HUDEP-2 (cell line): Measurements from ENCODE around the gene ROCK2.

ENCODE experiments used
- DNase-seq, 76 experiments: peaks; one replicate each; lab custom pipeline; 2025; ENCODE audit not compliant: unreplicated experiment in 76 of 76; lab: John Stamatoyannopoulos, UW

ROCK2 gene

DNA sequence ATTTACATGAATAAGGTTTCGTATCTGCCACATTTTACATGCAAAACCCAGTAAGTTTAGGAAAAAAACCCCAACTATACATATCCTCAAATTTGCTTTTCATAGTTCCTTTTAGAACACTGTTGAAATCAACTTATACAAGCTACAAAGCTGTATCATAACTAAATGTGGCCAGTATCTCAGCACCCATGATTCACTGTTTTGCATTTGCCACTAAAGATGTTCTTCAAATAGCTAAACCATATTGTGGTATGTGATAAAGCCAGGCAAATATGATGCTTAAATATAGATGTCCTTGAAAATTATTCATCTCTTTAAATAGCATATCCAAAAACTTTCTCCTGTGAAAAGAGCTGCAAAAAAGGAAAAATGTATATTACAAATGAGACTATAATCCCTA, 29.9 kb downstream of the ROCK2 start:
- DNase-seq = no peak

DNA sequence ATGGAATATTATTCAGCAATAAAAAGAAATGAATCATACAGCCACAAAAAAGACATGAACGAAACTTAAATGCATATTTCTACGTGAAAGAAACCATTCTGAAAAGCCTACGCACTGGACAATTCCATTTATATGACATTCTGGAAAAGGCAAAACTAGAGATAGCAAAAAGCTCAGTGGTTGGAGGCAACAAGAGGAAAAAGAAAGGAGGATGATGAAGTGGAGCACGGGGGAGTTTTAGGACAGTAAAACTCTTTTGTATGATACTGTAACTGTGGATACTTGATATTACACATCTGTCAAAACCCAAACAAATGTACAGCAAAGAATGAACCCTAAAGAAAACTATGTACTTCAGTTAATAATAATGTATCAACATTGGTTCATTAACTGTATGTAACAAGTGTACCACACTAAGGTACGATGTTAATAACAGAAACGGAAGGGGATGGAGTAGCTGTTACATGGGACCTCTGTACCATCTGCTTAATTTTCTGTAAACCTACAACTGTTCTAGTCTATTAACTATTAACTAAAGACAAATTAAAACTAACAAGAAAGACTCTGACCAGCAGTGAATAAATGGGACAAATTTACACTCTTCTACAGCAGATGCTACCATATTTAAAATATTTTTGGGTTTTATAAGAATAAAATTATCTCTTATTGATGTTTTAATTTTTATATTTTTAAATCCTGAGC, 31.5 kb downstream of the ROCK2 start:
- no peak for DNase-seq

DNA sequence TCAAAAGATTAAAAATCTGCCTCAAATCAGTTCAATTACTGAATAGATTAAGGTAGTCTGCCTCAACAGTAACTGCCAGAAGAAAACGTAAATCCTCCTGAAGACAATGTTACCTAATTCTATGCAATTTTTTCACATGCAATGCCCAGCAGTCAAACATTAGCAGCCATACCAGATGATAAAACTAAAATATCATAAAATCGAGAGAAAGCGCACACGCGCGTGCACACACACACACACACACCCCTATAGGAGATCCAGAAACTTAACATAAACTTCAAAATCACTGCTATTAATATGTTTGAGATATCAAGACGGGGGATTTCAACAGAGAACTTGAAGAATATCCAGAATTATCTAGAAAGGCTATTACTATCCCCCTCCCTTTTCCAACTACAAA, 32.9 kb downstream of the ROCK2 start:
- no peak for DNase-seq

DNA sequence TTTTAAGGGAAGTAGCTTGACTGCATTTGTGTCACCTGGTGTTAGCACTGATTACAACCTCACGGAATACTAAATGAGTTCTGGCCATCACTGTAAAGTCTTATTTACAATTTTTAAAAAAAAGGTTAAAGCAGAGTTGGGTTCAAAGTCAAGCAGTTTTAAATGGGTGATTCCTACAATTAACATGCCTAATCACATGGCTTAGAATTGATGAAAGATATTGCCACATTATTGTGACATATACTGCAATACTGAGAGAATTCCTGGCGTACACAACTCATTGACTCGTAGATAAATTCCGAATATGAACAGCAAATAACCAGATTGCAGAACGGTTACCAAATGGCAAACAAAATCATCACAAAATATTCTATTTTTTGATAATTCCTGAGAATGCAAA, 34.2 kb downstream of the ROCK2 start:
- no peak for DNase-seq

DNA sequence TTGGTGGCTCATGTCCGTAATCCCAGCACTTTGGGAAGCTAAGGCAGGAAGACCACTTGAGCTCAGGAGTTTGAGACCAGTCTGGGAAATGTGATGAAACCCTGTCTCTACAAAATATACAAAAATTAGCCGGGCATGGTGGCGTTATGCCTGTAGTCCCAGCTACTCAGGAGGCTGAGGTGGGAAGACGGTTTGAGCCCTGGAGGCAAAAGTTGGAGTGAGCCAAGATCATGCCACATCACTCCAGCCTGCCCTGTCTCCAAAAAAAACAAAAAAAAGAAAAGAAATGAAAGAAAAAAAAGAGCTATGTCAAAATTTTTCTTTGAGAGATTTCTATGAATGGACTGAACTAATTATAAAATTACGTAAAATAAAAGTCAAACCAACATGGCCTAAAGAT, 34.7 kb downstream of the ROCK2 start:
- no peak for DNase-seq

DNA sequence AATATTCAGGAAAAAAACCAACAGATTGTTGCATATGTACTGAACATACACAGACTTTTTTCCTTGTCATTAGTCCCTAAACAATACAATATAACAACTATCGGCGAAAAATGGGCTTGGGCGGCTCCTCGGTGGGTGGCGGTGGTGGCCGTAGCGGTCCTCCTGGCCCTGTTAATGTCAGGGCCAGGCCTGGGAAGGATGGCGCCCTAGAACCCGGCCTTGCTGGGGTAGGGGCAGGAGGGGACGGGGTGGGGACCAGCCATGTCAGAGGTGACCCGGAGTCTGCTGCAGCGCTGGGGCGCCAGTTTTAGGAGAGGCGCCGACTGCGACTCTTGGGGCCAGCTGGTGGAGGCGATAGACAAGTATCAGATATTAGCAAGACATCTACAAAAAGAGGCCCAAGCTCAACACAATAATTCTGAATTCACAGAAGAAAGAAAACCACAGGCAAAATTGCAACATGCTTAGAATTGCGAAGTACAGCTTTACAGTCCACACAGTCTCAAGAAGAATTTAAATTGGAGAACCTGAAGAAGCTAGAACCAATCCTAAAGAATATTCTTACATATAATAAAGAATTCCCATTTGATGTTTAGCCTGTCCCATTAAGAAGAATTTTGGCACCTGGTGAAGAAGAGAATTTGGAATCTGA, 36.5 kb downstream of the ROCK2 start:
- no peak for DNase-seq

DNA sequence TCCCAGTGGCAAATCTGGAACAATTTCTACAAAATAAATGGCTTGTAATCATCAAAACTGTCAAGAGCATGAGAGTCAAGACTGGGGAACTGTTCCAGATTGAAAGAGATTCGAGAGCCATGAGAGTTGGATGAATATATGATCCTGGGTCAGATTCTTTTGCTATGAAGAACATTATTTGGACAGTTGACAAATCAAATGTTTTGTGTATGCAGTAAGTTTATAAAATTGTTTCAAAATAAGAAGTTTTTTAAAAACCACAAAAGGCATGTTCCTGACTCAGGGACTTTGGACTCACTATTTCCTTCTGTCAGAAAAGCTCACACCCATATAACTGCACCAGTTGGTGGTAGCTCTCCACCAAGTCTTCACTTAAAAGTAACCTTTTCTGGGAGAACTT, 38.5 kb downstream of the ROCK2 start:
- no peak for DNase-seq

DNA sequence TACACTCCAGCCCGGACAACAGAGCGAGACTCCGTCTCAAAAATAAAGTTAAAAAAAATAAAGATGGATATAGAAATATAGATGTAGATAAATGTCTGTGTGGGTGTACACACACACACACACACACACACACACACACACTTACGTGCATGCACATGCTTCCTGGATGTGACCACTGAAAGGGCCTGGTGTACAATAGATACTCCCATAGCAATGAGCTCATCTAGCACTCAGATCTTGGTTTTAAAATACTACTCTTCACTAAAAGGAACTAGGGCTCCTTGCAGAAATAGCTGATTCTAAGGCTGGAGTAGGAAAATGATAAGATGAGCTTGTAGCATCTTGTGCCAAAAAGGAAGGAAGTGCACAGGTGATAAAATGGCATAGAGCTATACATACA, 39.1 kb downstream of the ROCK2 start:
- DNase-seq = peak in 2 of 76 experiments; percentile 22 to 24

DNA sequence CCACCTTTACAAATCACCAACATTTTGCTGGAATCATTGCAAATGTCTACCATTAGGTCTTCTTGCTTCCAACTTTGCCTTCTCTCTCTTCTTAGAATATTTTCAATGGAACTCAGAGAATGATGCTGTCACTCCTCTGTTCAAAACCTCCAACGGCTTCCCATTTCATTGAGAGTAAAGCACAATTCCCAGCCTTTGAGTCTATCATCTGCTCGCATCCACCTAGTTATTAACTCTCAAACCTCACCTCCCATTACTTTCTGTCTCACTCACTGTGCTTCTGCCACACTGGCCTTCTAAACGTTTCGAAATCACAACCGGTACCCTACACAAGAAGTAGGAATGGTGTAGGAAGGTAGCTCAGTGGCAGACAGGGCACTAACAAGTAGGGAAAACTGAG, 40.0 kb downstream of the ROCK2 start:
- no peak for DNase-seq

DNA sequence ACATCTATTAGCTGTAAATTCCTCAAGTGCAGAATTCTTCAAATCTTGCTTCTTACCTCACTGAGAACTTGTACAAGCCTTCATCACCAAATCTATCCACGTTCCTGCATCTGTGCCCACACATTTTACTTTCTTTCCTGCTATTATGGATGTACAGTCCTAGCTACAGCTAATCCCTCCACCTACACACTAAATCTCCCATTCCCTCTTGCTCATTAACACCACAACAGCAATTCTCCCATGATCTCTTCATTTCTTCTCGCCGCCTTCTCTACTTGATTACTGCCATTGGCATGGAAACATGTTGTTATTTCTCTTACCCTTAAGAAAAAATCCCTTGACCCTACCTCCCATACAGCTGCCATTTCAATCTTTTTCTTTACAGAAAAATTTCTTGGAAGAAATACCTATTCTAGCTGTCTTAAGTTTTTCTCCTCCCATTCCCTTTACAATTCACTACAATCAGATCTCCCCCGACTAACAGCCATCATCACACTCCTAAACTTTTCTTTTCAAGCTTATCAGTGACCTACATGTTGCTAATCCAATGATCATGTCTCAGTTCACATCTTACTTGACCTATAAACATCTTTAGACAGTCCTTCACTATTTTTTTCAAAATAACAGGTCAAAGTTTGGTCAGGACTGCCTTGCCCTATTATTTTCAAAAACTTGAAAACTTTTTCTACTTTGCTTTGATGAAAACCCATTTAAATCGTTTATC, 41.0 kb downstream of the ROCK2 start:
- peak in 2 of 76 experiments; percentile 2 to 16 for DNase-seq

DNA sequence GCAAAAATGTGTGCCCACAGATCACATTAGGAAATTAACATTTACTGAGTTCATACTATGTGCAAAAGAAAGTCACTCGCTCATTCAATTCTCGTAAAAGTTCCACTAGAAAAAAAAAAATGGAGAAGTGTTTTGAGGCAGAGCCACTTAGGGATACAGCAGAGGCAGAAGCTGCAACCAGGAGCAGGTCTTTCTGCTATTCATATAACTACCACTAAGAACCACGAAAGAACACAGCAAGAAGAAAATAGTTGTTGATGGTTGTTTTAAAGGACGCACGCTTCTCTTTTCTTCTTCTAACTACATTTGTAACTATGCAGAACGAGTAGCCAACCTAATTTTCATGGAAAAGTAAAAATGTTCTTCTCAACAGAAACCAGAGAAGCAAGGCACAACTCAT, 45.0 kb downstream of the ROCK2 start:
- no peak for DNase-seq

DNA sequence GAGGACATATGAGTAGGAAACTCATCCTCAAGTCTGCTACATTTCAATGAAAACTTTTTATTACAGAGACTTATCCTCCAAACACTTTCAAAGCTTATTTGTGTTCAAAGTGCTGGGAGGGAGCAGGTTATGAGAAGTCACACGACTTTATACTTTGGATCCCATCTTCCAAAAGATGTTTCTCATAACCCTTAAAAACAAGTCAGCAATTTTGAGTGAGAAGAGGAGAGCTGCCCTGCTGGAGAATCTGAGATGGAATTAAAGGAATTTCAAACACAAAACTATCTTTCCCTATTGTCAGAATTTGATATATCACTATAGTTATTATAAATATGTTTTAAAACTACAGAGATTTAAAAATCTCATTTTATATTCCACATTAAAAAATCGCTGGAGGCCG, 45.8 kb downstream of the ROCK2 start:
- no peak for DNase-seq

DNA sequence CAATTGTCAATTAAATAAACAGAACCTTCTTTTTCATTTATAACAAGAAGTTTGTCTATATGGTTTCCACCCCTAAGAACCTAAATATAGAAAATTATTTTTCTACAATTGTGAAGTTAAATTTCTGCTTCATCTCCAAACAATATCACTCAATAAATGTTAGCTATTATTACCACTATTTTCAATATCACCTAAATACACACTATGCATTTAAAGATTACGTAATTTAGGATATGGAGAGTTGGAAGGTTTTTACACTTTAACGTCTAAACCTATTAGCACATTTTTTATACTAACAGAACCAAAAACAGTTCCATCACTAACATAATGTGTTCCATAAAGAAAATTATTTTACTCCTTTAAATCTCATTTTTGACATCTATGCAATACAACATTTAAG, 48.0 kb downstream of the ROCK2 start:
- no peak for DNase-seq

DNA sequence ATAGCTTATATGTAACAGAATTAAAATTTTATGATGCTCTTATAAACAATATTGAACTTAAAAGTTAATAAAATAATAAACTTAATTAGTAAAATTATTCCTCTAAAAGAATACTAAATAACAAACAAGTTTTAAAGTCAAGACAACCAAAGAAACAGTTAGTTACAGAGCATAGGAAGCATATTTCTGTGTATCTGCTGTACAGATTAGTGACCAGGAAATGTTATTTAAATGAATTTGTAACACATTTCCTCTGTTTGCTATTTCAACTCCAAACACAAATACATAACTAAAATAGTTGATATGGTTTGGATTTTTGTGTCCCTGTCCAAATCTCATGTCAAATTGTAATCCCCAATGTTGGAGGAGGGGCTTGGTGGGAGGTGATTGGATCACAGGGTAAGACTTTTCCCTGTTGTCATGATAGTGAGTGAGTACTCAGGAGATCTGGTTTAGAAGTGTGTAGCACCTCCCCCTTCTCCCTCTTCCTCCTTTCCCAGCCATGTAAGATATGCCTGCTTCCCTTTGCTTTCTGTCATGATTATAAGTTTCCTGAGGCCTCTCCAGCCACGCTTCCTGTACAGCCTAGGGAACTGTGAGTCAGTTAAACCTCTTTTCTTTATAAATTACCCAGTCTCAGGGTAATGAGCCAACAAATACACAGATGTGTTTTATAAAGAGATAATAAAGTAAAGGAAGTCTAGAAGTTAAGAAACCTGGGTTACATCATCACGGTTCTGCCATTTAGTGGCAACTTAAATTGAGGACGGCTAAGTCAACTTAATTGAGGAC, 51.8 kb downstream of the ROCK2 start:
- peak in 1 of 76 experiments; percentile 2 for DNase-seq

DNA sequence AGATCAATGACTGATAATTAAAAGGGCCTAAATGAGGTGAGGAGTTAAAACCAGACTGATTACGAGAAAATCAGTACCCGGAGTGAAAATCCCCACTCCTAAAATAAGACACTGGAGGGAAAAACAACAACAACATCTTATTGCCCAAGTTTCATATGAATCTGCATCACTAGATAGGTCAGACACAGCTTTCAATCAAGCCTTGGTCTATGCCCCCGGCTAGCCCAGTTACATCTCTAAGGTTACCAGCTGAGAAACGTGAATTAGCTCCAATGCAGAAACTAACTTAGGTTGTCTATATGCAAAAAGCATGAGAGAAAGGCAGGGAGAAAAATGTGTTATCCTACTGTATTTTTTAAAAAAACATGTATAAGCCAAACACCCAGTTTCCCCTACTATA, 53.7 kb downstream of the ROCK2 start:
- no peak for DNase-seq

DNA sequence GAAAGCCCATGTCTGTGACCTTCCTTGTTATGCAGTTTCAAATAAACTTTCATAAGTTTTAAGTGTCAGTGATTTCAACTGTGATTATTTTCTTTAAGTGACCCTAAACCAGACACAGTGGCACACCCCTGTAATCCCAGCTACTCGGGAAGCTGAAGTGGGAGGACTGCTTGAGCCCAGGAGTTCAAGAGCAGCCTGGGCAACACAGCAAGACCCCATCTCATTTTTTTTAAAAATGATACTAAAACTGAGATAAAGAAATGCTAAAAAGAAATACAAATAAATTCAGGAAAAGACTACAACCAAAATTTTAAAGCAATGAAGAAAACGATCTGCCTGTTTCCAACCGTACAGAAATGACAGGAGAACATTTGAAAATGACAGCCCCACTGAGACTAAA, 54.2 kb downstream of the ROCK2 start:
- no peak for DNase-seq

DNA sequence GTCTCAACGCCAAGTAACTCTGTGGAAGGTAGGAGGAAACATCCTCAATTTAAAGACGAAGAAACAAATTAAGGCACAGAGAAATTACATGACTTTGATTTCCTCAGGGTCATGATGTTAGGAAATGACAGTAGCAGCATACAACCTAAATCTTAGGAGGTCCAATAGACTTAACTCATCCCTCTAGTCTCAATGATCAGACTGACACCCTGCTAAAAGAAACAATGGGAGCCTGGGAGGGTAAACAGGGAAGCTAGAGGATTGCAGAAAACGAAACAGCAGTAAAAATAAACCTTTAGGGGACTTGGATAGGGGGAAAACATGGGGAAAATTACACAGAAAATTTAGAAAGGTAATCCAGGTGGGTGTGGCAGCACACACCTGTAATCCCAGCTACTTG, 56.0 kb downstream of the ROCK2 start:
- DNase-seq = no peak

DNA sequence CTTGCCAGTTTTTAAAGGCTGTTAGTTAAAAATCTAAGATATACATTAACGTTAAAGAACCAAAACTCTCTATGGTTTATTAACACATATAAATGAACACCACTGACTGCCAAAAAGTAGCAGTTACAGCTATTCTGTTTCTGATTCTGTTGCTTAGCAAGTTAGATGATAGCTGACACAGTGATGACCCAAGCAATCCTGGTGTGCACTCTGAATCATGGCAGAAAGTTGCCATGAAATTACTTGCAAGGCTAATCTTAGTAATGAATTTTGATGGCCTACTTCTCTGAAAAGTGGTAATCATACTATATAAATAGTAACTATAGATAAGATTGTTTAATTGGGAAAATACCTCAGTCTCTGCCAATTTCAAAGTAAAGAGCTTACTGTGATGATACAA, 57.7 kb downstream of the ROCK2 start:
- no peak for DNase-seq

DNA sequence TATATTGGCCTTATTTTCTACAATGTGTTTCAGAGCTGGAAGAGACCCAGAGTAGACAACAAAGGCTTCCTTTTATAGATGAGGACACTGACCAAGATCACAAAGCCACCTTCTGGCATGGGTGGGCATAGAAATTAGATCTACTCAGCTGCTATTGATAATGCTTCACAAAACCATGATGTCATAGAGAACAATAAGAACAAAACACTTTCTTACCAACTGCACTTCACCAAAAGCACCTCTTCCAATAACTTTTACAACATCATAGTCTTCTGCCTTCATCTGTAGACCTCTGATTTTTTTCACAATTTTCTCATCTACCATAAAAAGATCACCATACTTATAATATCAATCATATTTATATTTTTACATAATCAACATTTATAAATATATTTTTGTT, 58.1 kb downstream of the ROCK2 start:
- DNase-seq = no peak

DNA sequence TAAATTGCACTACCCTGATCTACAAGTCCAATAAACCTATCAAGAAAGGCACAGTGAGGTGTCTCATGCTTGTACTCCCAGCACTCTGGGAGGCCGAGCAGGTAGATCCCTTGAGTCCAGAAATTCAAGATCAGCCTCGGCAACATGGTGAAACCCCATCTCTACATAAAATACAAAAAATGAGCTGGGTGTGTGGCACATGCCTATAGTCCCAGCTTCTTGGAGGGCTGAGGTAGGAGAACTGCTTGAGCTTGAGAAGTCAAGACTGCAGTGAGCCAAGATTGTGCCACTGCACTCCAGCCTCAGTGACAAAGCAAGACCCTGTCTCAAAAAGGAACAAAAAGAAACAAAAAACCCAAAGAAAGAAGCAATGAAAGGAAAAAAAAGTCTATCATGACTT, 58.9 kb downstream of the ROCK2 start:
- DNase-seq = no peak

DNA sequence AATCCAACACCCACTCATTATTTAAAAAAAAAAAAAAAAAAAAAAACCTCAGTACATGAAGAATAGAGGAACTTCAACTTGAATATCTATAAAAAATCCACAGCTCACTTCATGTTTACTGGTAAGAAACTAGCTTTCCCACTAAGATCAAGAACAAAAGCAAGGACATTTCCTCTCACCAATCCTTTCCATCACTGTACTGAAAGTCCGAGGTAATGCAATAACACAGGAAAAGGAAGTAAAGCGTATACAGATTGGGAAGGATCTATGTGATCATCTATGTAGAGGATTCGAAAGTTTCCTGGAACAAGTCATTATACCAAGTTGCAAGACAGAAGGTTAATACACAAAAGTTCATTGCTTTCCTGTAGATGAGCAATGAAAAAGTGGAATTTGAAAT, 63.2 kb downstream of the ROCK2 start:
- no peak for DNase-seq
